Natural killer cell treated with Interleukin-12 subunit alpha and Interleukin-12 subunit beta and Interleukin-15 and Interleukin-18, amount 100 ng/mL, for 72 hours (primary cell): Measurements from ENCODE around the gene PHGDH. TPM values are rescaled to one million over a fixed set of nuclear protein-coding genes. Genes with fewer than 3 reads are reported as not detected.
"Not testable (repeated sequence)": the region's sequence is repeated elsewhere in the genome, so short reads cannot be mapped to it uniquely, and the experiment has no call there.

Experiments
- ATAC-seq, 2 donors: fragments of 150-1000 bp; cut with Tn5 transposase in 1 of 2; sonication (Bioruptor Pico), chemical (Tn5 transposase) in 1 of 2; 2 replicates each; pipeline ENCODE4 v1.10.0; 2021
- DNase-seq: peaks from one replicate; pipeline ENCODE4 v3.0.0; 2022; ENCODE audit warnings: low spot score
- H3K27ac Mint-ChIP-seq, 2 donors: 1 replicate in 1 of 2; 2 replicates in 1 of 2; pipeline ENCODE4 v1.8.0; 2022; ENCODE audit warnings: mixed read lengths in 2 of 2, mild to moderate bottlenecking in 1 of 2, moderate library complexity in 1 of 2
- H3K27me3 Mint-ChIP-seq, 2 donors: 1 replicate in 1 of 2; 2 replicates in 1 of 2; pipeline ENCODE4 v1.8.0; 2022; ENCODE audit warnings: mixed read lengths in 2 of 2
- H3K36me3 Mint-ChIP-seq: one replicate; pipeline ENCODE4 v1.8.0; 2022; ENCODE audit warnings: mixed read lengths
- H3K4me1 Mint-ChIP-seq, 2 donors: 1 replicate in 1 of 2; 2 replicates in 1 of 2; pipeline ENCODE4 v1.8.0; 2022; ENCODE audit warnings: low read depth in 2 of 2, mixed read lengths in 2 of 2, mild to moderate bottlenecking in 1 of 2
- H3K4me3 Mint-ChIP-seq: one replicate; pipeline ENCODE4 v1.8.0; 2022; ENCODE audit warnings: mixed read lengths
- H3K9me3 Mint-ChIP-seq: 2 replicates; pipeline ENCODE4 v1.8.0; 2022; ENCODE audit warnings: mixed read lengths
- total RNA-seq, 2 donors: library from RNA; stranded (reverse); gene quantifications; one replicate each; pipeline ENCODE4 v1.2.3, GENCODE V29; 2022

PHGDH gene
- total RNA-seq, 2 donors from 2014 or later: 37.6 to 42.1 TPM

- H3K36me3 Mint-ChIP-seq, ATAC-seq, H3K9me3 Mint-ChIP-seq, DNase-seq: not testable (repeated sequence)
- Mint-ChIP-seq H3K4me1 (peaks cover 19 to 28% of the 10 kb centered on the region in 2 donors), H3K27ac (peak overlapping the region in 1 of 2 donors; percentile 44), H3K27me3 (peaks cover 20 to 22% of the 10 kb centered on the region in 2 donors), H3K4me3 (peak overlapping the region; percentile 92)
These were observed 354 bp upstream of the PHGDH start for GRCh38 chr1:119711356-119711803.

- peak overlapping the region in 1 of 2 donors; percentile 86 for H3K27ac Mint-ChIP-seq
- peak; percentile 66 to 70 for ATAC-seq
- H3K9me3 Mint-ChIP-seq: no peaks in the 10 kb centered on the region
- no peak for DNase-seq
- peaks cover 20 to 22% of the 10 kb centered on the region in 2 donors for H3K27me3 Mint-ChIP-seq
- peak overlapping the region; percentile 92 for H3K4me3 Mint-ChIP-seq
- peaks cover 19 to 28% of the 10 kb centered on the region in 2 donors for H3K4me1 Mint-ChIP-seq
- H3K36me3 Mint-ChIP-seq: peaks cover 6% of the 10 kb centered on the region
These were observed 756 bp downstream of the PHGDH start for GRCh38 chr1:119712342-119713038.

- ATAC-seq (no peak), DNase-seq (no peak)
- H3K36me3 Mint-ChIP-seq: peaks cover 6% of the 10 kb centered on the region
- peak overlapping the region; percentile 79 for H3K4me3 Mint-ChIP-seq
- peaks cover 20 to 22% of the 10 kb centered on the region in 2 donors for H3K27me3 Mint-ChIP-seq
- H3K9me3 Mint-ChIP-seq: no peaks in the 10 kb centered on the region
- peaks cover 19 to 28% of the 10 kb centered on the region in 2 donors for H3K4me1 Mint-ChIP-seq
- peak overlapping the region in 1 of 2 donors; percentile 86 for H3K27ac Mint-ChIP-seq
These were observed 1.5 kb downstream of the PHGDH start for GRCh38 chr1:119713039-119713748.

- Mint-ChIP-seq H3K4me1 (peaks cover 19 to 28% of the 10 kb centered on the region in 2 donors), H3K27ac (no peak overlapping the region), H3K36me3 (peaks cover 6% of the 10 kb centered on the region), H3K27me3 (peaks cover 20 to 22% of the 10 kb centered on the region in 2 donors), H3K9me3 (no peaks in the 10 kb centered on the region), H3K4me3 (peak overlapping the region; percentile 79)
- no peak for DNase-seq
- no peak for ATAC-seq
These were observed 2.2 kb downstream of the PHGDH start for GRCh38 chr1:119713749-119714456.

GRCh38 chr1:119714583-119714982, 2.8 kb downstream of the PHGDH start:
- no peaks in the 10 kb centered on the region for H3K9me3 Mint-ChIP-seq
- DNase-seq (no peak), ATAC-seq (no peak)
- no peak overlapping the region for H3K27ac Mint-ChIP-seq
- H3K4me1 Mint-ChIP-seq: peaks cover 19 to 28% of the 10 kb centered on the region in 2 donors
- peaks cover 19 to 22% of the 10 kb centered on the region in 2 donors for H3K27me3 Mint-ChIP-seq
- H3K36me3 Mint-ChIP-seq: peaks cover 6% of the 10 kb centered on the region
- H3K4me3 Mint-ChIP-seq: no peak overlapping the region

GRCh38 chr1:119715542-119715941, 3.8 kb downstream of the PHGDH start:
- H3K4me1 Mint-ChIP-seq: peaks cover 19 to 28% of the 10 kb centered on the region in 2 donors
- no peak for DNase-seq
- H3K4me3 Mint-ChIP-seq: no peak overlapping the region
- H3K36me3 Mint-ChIP-seq: peaks cover 6% of the 10 kb centered on the region
- no peaks in the 10 kb centered on the region for H3K9me3 Mint-ChIP-seq
- no peak for ATAC-seq
- no peak overlapping the region for H3K27ac Mint-ChIP-seq
- peaks cover 16 to 22% of the 10 kb centered on the region in 2 donors for H3K27me3 Mint-ChIP-seq

GRCh38 chr1:119718409-119718808, 6.7 kb downstream of the PHGDH start:
- Mint-ChIP-seq H3K4me3 (no peak overlapping the region), H3K4me1 (peaks cover 5 to 13% of the 10 kb centered on the region in 2 donors), H3K36me3 (no peaks in the 10 kb centered on the region), H3K27ac (no peak overlapping the region), H3K9me3 (no peaks in the 10 kb centered on the region), H3K27me3 (peaks cover 4 to 7% of the 10 kb centered on the region in 2 donors)
- DNase-seq (no peak), ATAC-seq (no peak)

- Mint-ChIP-seq H3K27me3 (peaks cover 2 to 4% of the 10 kb centered on the region in 2 donors), H3K27ac (no peak overlapping the region), H3K4me1 (peaks cover 4 to 9% of the 10 kb centered on the region in 2 donors), H3K4me3 (no peak overlapping the region), H3K36me3 (no peaks in the 10 kb centered on the region), H3K9me3 (no peaks in the 10 kb centered on the region)
- DNase-seq (no peak), ATAC-seq (no peak)
These were observed 7.2 kb downstream of the PHGDH start for GRCh38 chr1:119718972-119719371.

GRCh38 chr1:119720866-119721440, 9.2 kb downstream of the PHGDH start:
- ATAC-seq (no peak), DNase-seq (no peak)
- no peaks in the 10 kb centered on the region for H3K4me1 Mint-ChIP-seq
- H3K36me3 Mint-ChIP-seq: no peaks in the 10 kb centered on the region
- H3K27me3 Mint-ChIP-seq: no peaks in the 10 kb centered on the region
- no peaks in the 10 kb centered on the region for H3K9me3 Mint-ChIP-seq
- no peak overlapping the region for H3K27ac Mint-ChIP-seq
- no peak overlapping the region for H3K4me3 Mint-ChIP-seq

GRCh38 chr1:119721896-119722295, 10.2 kb downstream of the PHGDH start:
- no peaks in the 10 kb centered on the region for H3K27me3 Mint-ChIP-seq
- H3K36me3 Mint-ChIP-seq: no peaks in the 10 kb centered on the region
- no peaks in the 10 kb centered on the region for H3K9me3 Mint-ChIP-seq
- no peak overlapping the region for H3K27ac Mint-ChIP-seq
- no peak for DNase-seq
- H3K4me1 Mint-ChIP-seq: no peaks in the 10 kb centered on the region
- ATAC-seq: no peak
- H3K4me3 Mint-ChIP-seq: no peak overlapping the region

- no peaks in the 10 kb centered on the region for H3K27me3 Mint-ChIP-seq
- DNase-seq (no peak), ATAC-seq (no peak)
- no peaks in the 10 kb centered on the region for H3K4me1 Mint-ChIP-seq
- H3K4me3 Mint-ChIP-seq: no peak overlapping the region
- no peak overlapping the region for H3K27ac Mint-ChIP-seq
- H3K9me3 Mint-ChIP-seq: no peaks in the 10 kb centered on the region
- H3K36me3 Mint-ChIP-seq: no peaks in the 10 kb centered on the region
These were observed 13.0 kb downstream of the PHGDH start for GRCh38 chr1:119724611-119725218.

- Mint-ChIP-seq H3K4me1 (no peaks in the 10 kb centered on the region), H3K36me3 (no peaks in the 10 kb centered on the region), H3K4me3 (no peak overlapping the region), H3K27me3 (no peaks in the 10 kb centered on the region), H3K27ac (no peak overlapping the region), H3K9me3 (no peaks in the 10 kb centered on the region)
- ATAC-seq (no peak), DNase-seq (no peak)
These were observed 13.9 kb downstream of the PHGDH start for GRCh38 chr1:119725626-119726025.

GRCh38 chr1:119727991-119728390, 16.3 kb downstream of the PHGDH start:
- Mint-ChIP-seq H3K36me3 (no peaks in the 10 kb centered on the region), H3K9me3 (no peaks in the 10 kb centered on the region), H3K27me3 (no peaks in the 10 kb centered on the region), H3K4me3 (no peak overlapping the region), H3K4me1 (no peaks in the 10 kb centered on the region), H3K27ac (no peak overlapping the region)
- ATAC-seq (no peak), DNase-seq (no peak)
